Panc1 (cell line): ENCODE data around the gene OSBPL10. TPM values are rescaled to one million over a fixed set of nuclear protein-coding genes. Genes with fewer than 3 reads are reported as not detected.

Experiments used
- ATAC-seq: fragments of 200-7000 bp; cut with Tn5 transposase; 2 replicates; pipeline ENCODE4 v1.9.1; 2020; ENCODE audit warnings: mild to moderate bottlenecking, moderate library complexity
- BruUV-seq: library from RNA; stranded (reverse); fragments of 400-500 nt; replicated peaks from 2 replicates; lab custom pipeline; 2021; lab: Mats Ljungman, UMichigan
- CTCF ChIA-PET: fragments of 300-600 bp; sonication (Branson Sonifier 250); formaldehyde crosslinking; loops from one replicate; lab custom pipeline; 2022; ENCODE audit warnings: antibody characterized with exemption; lab: Charles Lee
- POLR2A ChIA-PET: fragments of 300-600 bp; sonication (Branson Sonifier 250); formaldehyde crosslinking; loops from one replicate; lab custom pipeline; 2022; ENCODE audit warnings: antibody characterized with exemption; lab: Charles Lee
- DNase-seq: peaks from one replicate; pipeline ENCODE4 v3.0.0-alpha.2; 2010; ENCODE audit warnings: low read depth, low spot score
- H3K27ac ChIP-seq: 2 replicates; pipeline ENCODE4 v1.5.1; 2011; ENCODE audit warnings: mild to moderate bottlenecking, low read length, inconsistent platforms
- H3K27me3 ChIP-seq: fragments of 200-500 bp; sonication (Bioruptor generic); 2 replicates; pipeline ENCODE4 v1.6.0; 2014; ENCODE audit warnings: low read length, inconsistent platforms; ENCODE audit not compliant: control insufficient read depth, insufficient read depth
- H3K36me3 ChIP-seq: fragments of 200-500 bp; sonication (Bioruptor generic); 2 replicates; pipeline ENCODE4 v1.5.1; 2014; ENCODE audit warnings: inconsistent platforms, mild to moderate bottlenecking, low read length, moderate library complexity; ENCODE audit not compliant: control insufficient read depth, insufficient read depth
- H3K4me1 ChIP-seq: 2 replicates; pipeline ENCODE4 v1.5.1; 2011; ENCODE audit warnings: inconsistent platforms, mild to moderate bottlenecking, low read length, moderate library complexity; ENCODE audit not compliant: control insufficient read depth, insufficient read depth
- H3K4me3 ChIP-seq, 2 experiments: 2 replicates each; pipeline ENCODE4 v1.5.1; 2011 to 2012; ENCODE audit warnings: low read depth in 2 of 2, low read length in 2 of 2, mild to moderate bottlenecking in 2 of 2, inconsistent platforms in 1 of 2, moderate library complexity in 1 of 2
- H3K9me3 ChIP-seq: fragments of 200-500 bp; sonication (Bioruptor generic); 2 replicates; pipeline ENCODE4 v1.5.1; 2014; ENCODE audit warnings: low read depth, mild to moderate bottlenecking, inconsistent platforms, low read length, moderate library complexity; ENCODE audit not compliant: control insufficient read depth, insufficient read depth
- CTCF ChIP-seq: fragments of 450-650 bp; IDR thresholded peaks from 2 replicates; pipeline ENCODE4 v1.5.1; 2017; ENCODE audit warnings: mild to moderate bottlenecking
- POLR2AphosphoS5 ChIP-seq: IDR thresholded peaks from 2 replicates; pipeline ENCODE4 v1.6.1; 2012; ENCODE audit warnings: mild to moderate bottlenecking, low read depth, low read length, moderate library complexity
- REST ChIP-seq, 2 experiments: IDR thresholded peaks; 2 replicates each; pipeline ENCODE4 v1.6.1; 2011 to 2012; ENCODE audit warnings: low read depth in 2 of 2, control low read depth in 1 of 2, low read length in 1 of 2, mild to moderate bottlenecking in 1 of 2, moderate library complexity in 1 of 2; ENCODE audit not compliant: insufficient read depth in 1 of 2
- SIN3A ChIP-seq: IDR thresholded peaks from 2 replicates; pipeline ENCODE4 v1.6.1; 2012; ENCODE audit warnings: low read depth, mild to moderate bottlenecking, low read length, moderate library complexity, borderline replicate concordance; ENCODE audit not compliant: insufficient read depth
- TCF7L2 ChIP-seq: IDR thresholded peaks from 2 replicates; pipeline ENCODE4 v1.6.1; 2011; ENCODE audit warnings: mild to moderate bottlenecking, low read depth, low read length, inconsistent platforms
- in situ Hi-C: cut with HindIII; loops from 2 replicates; pipeline ENCODE4 v1.10.0; 2016; ENCODE audit warnings: low sequenced_read_pairs, low pct_unique_long_range_greater_than_20kb
- intact Hi-C: fragments of 100-400 bp; cut with micrococcal nuclease; formaldehyde crosslinking; loops from one replicate; pipeline ENCODE4 v1.10.0; 2022; ENCODE audit not compliant: unreplicated experiment
- total RNA-seq: library from RNA; stranded (reverse); gene quantifications from one replicate; pipeline ENCODE4 v1.2.1, GENCODE V29; 2021; ENCODE audit not compliant: unreplicated experiment

OSBPL10 gene
- total RNA-seq, 1 experiment from 2014 or later, result 88.1 TPM

- no peak overlapping the region for H3K27ac ChIP-seq
- BruUV-seq, result no TSS peak
- CTCF ChIA-PET, result no interaction called here
- in situ Hi-C loops, result no loop called here
- H3K4me1 ChIP-seq, result no peaks in the 10 kb centered on the region
- H3K27me3 ChIP-seq, result no peaks in the 10 kb centered on the region
- POLR2A ChIA-PET, result no interaction called here
- no peak for DNase-seq
- TF ChIP-seq TCF7L2 (no peak), CTCF (no peak), SIN3A (no peak), REST (IDR thresholded peaks at IDR 0.05; ENCODE audit: insufficient read depth in 1 of 2, low read depth in 2 of 2, low read length in 1 of 2) (no peak), POLR2AphosphoS5 (no peak)
- H3K36me3 ChIP-seq, result no peaks in the 10 kb centered on the region
- intact Hi-C loops, result no loop called here
- H3K9me3 ChIP-seq, result no peaks in the 10 kb centered on the region
- ATAC-seq, result no peak
- H3K4me3 ChIP-seq, result no peak overlapping the region
Measured at GRCh38 chr3:31729082-31729481, 252.0 kb downstream of the OSBPL10 start.

GRCh38 chr3:31728403-31728802 lies 252.7 kb downstream of the OSBPL10 start:
- BruUV-seq, result no TSS peak
- no peaks in the 10 kb centered on the region for H3K9me3 ChIP-seq
- no peak for DNase-seq
- no peaks in the 10 kb centered on the region for H3K36me3 ChIP-seq
- ATAC-seq, result no peak
- TF ChIP-seq POLR2AphosphoS5, result no peak
- TF ChIP-seq SIN3A, result no peak
- no peak for TF ChIP-seq REST (IDR thresholded peaks at IDR 0.05; ENCODE audit: insufficient read depth in 1 of 2, low read depth in 2 of 2, low read length in 1 of 2)
- no peak for TF ChIP-seq TCF7L2
- no peak for TF ChIP-seq CTCF
- POLR2A ChIA-PET, result no interaction called here
- intact Hi-C loops (no loop called here), in situ Hi-C loops (no loop called here)
- no peak overlapping the region for H3K27ac ChIP-seq
- CTCF ChIA-PET, result no interaction called here
- H3K4me1 ChIP-seq, result no peaks in the 10 kb centered on the region
- H3K4me3 ChIP-seq, result no peak overlapping the region
- no peaks in the 10 kb centered on the region for H3K27me3 ChIP-seq
